ENCODE data around the gene DLST. TPM values are rescaled to one million over a fixed set of nuclear protein-coding genes. Genes with fewer than 3 reads are reported as not detected.
A peak's percentile ranks its signal among the peaks of the same experiment; 100 is the strongest.

The DLST gene
- total RNA-seq, 1 donor from 2014 or later = 102 TPM

DNA sequence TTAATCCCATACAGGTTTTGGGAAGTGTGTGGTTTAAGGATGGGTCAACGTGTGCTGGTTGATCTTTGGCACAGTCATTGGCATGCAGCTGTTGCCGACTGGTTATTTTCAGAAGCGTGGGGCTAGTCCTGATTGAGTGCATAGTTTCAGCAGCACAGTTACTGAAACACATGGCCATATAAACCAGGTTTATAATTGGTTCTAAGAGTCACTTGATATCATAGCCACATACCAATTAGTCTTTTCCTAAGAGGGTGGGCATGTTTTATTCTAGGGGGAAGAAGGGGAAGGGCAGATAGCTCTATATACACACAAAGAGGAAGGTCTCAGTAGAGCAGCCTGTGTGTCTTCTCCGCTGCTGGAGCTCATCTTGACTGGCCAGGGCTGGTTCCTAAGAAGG lies 52.3 kb downstream of the DLST start:
- Mint-ChIP-seq H3K9me3 (peaks cover 3% of the 10 kb centered on the region), H3K27me3 (ENCODE audit: low read depth) (peaks cover 5% of the 10 kb centered on the region), H3K36me3 (ENCODE audit: low read depth) (no peaks in the 10 kb centered on the region), H3K4me1 (ENCODE audit: low read depth) (peaks cover 13% of the 10 kb centered on the region), H3K4me3 (ENCODE audit: low read depth) (no peak overlapping the region), H3K27ac (no peak overlapping the region)
- intact Hi-C loops (cut with micrococcal nuclease) = no loop called here
- DNase-seq (ENCODE audit: low spot score) = no peak

DNA sequence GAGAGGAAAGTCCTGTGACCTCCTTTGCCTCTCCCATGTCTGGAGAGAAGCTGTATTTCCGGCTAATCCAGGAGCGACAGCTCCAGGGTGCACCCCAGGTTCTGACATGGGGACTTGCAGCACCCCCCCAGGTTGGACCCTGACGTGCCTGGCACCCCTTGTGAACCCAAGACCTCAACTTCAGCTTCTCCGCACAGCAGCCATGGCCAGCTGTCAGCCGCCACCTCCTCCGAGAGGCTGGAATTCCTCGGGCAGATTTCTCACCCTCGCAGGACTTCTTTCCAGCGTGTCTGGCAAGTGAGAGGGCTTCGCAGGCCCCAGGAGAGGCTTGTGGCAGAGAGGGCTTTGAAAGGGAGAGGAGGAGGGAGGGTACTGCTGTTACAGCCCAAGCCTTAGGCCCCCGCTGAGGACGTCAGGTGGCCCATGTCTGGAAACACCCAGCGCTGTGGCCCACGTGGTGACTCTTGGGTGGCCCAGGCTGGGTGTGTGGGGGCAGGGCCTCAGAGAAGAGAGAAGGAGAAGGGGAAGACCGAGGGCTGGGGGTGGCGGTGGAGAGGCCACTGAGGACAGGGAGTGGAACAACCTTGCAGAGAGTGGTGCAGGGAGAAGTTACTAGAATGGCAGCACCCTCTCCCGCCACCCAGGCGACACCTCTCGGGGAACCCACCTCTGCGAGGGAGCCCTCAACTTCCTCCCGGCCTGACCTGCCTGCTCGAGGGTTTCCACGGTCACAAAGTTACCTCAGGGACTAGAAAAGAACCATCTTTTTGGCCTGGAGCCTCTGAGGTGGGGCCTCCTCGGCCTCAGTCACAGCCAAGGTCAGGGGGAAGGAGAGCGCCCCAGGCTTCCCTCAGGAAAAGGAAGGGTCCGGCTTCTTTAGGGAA lies 53.0 kb downstream of the DLST start:
- no peak for DNase-seq (ENCODE audit: low spot score)
- Mint-ChIP-seq H3K27me3 (ENCODE audit: low read depth) (peaks cover 3% of the 10 kb centered on the region), H3K4me1 (ENCODE audit: low read depth) (peaks cover 12% of the 10 kb centered on the region), H3K36me3 (ENCODE audit: low read depth) (no peaks in the 10 kb centered on the region), H3K9me3 (peaks cover 3% of the 10 kb centered on the region), H3K27ac (no peak overlapping the region), H3K4me3 (ENCODE audit: low read depth) (no peak overlapping the region)
- intact Hi-C loops (cut with micrococcal nuclease) = no loop called here

DNA sequence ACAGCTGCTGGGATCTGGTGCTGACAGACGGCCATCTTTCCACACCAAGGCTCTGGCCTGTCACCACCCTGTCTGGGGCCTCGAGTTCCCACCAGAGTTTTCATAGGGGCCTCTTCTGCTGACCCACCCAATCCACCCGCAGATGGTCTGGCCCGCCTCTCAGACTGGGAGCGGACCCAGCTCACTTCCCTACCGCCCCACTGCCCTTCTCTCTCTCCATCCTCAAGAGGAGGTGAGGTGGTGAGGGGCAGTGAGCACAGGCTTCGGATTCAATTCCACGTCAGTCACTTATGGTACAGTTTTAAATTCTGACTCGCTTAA lies 53.6 kb downstream of the DLST start:
- Mint-ChIP-seq H3K27me3 (ENCODE audit: low read depth) (peaks cover 2% of the 10 kb centered on the region), H3K36me3 (ENCODE audit: low read depth) (no peaks in the 10 kb centered on the region), H3K9me3 (peaks cover 3% of the 10 kb centered on the region), H3K27ac (no peak overlapping the region), H3K4me3 (ENCODE audit: low read depth) (no peak overlapping the region), H3K4me1 (ENCODE audit: low read depth) (peaks cover 16% of the 10 kb centered on the region)
- DNase-seq (ENCODE audit: low spot score) = no peak
- intact Hi-C loops (cut with micrococcal nuclease) = no loop called here

DNA sequence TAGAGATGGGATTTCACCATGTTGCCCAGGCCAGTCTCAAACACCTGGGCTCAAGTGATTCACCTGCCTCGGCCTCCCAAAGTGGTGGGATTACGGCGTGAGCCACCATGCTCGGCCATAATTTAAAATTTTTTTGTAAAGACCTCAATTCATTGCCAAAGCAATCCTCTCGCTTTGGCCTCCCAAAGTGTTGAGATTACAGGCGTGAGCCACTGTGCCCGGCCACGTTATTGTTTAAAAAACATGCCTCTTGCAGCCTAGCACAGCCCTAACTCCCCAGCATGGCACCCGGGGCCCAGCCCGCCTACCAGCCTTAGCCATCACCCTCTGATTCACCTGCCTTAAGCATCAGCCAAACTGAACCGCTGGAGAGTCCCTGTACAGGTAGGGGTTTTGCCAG lies 54.4 kb downstream of the DLST start:
- Mint-ChIP-seq H3K9me3 (peaks cover 3% of the 10 kb centered on the region), H3K4me1 (ENCODE audit: low read depth) (peaks cover 19% of the 10 kb centered on the region), H3K4me3 (ENCODE audit: low read depth) (no peak overlapping the region), H3K27ac (no peak overlapping the region), H3K36me3 (ENCODE audit: low read depth) (no peaks in the 10 kb centered on the region), H3K27me3 (ENCODE audit: low read depth) (no peaks in the 10 kb centered on the region)
- intact Hi-C loops (cut with micrococcal nuclease) = no loop called here
- no peak for DNase-seq (ENCODE audit: low spot score)

DNA sequence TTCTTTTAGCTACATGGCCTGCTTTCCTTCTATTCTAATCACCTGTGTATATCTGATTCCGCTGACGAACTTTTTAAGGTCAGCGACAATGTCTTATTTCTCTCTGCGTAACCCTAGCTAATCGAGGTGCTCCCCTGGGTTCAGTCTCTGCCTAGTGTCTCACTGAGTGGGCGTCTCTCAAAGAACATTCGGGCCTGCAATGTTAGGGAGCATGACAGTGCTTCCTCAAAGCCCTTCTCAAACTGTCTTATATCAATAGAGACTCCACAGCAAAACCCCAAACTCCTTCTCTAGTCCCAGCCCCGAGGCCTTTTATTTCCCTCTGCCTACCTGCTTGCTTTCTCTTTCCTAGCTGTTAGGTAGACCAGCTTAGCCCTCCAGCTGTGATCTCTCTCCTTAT lies 55.0 kb downstream of the DLST start:
- peaks cover 3% of the 10 kb centered on the region for H3K9me3 Mint-ChIP-seq
- no peak overlapping the region for H3K27ac Mint-ChIP-seq
- intact Hi-C loops (cut with micrococcal nuclease) = no loop called here
- no peak for DNase-seq (ENCODE audit: low spot score)
- H3K27me3 Mint-ChIP-seq (ENCODE audit: low read depth) = no peaks in the 10 kb centered on the region
- H3K4me1 Mint-ChIP-seq (ENCODE audit: low read depth) = peaks cover 24% of the 10 kb centered on the region
- no peaks in the 10 kb centered on the region for H3K36me3 Mint-ChIP-seq (ENCODE audit: low read depth)
- H3K4me3 Mint-ChIP-seq (ENCODE audit: low read depth) = no peak overlapping the region

DNA sequence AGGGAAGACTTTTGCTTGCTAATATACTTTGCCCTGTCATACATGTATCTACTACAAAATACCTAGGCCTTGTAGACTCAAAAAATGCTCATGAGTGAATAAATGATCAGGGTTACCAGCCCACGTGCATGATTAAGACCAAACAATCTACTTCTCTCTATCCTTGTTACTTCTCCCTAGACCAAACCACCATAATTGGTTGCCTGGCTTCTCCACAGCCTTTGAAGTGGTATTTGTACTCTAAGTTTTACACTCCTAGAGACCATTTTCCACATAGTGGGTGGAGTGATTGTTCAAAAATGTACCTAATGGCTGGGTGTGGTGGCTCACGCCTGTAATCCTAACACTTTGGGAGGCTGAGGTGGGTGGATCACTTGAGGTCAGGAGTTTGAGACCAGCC lies 55.5 kb downstream of the DLST start:
- Mint-ChIP-seq H3K4me1 (ENCODE audit: low read depth) (peaks cover 27% of the 10 kb centered on the region), H3K9me3 (peaks cover 3% of the 10 kb centered on the region), H3K27ac (no peak overlapping the region), H3K27me3 (ENCODE audit: low read depth) (no peaks in the 10 kb centered on the region), H3K36me3 (ENCODE audit: low read depth) (no peaks in the 10 kb centered on the region), H3K4me3 (ENCODE audit: low read depth) (no peak overlapping the region)
- DNase-seq (ENCODE audit: low spot score) = no peak
- intact Hi-C loops (cut with micrococcal nuclease) = no loop called here

DNA sequence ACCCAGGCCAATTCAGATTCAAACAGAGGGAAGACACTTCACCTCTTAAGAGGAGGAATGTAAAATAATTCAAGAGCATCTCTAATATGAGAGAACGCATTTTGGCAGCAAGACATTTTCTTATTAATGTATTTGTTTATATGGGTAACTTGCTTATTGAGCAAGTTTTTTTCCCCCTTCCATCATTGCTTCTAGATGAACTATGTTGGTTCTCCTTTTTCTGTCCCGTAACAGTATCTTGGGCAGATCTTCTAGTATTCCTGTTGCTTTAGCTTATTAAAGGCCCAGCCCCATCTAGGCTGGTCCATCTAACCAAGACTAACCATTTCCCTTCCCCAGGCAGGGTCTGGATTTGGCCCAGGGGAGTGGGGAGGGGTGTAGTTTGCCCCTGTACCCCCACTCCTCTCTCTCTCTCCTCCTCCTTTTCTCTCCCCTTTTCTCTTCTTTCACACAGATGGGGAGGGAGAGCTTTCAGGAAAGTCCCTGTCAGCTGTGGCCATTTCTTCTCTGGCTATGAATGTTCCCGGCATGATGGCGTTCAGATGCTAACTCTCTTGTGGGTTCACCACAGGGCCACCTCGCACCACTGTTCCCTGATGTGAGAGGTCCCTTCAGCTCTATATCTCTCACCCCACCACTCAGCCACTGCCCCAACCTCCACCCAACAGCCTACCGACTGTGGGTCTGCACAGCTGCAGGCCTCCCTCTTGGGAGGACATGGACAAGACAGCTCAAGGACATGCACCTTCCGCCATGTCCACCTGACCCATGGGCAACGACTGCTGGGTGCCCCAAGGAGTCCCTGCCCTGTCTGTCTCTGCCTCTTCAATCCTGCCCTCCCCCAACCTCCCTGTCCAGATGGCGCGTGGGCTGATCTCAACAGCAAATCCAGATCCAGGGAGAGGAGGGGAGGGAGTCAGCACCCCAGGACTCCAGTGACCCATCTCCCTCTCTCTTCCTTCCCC lies 57.1 kb downstream of the DLST start:
- intact Hi-C loops (cut with micrococcal nuclease) = no loop called here
- no peak overlapping the region for H3K4me3 Mint-ChIP-seq (ENCODE audit: low read depth)
- H3K27me3 Mint-ChIP-seq (ENCODE audit: low read depth) = no peaks in the 10 kb centered on the region
- H3K9me3 Mint-ChIP-seq = peaks cover 3% of the 10 kb centered on the region
- no peaks in the 10 kb centered on the region for H3K36me3 Mint-ChIP-seq (ENCODE audit: low read depth)
- no peak overlapping the region for H3K27ac Mint-ChIP-seq
- DNase-seq (ENCODE audit: low spot score) = no peak
- peaks cover 31% of the 10 kb centered on the region for H3K4me1 Mint-ChIP-seq (ENCODE audit: low read depth)

DNA sequence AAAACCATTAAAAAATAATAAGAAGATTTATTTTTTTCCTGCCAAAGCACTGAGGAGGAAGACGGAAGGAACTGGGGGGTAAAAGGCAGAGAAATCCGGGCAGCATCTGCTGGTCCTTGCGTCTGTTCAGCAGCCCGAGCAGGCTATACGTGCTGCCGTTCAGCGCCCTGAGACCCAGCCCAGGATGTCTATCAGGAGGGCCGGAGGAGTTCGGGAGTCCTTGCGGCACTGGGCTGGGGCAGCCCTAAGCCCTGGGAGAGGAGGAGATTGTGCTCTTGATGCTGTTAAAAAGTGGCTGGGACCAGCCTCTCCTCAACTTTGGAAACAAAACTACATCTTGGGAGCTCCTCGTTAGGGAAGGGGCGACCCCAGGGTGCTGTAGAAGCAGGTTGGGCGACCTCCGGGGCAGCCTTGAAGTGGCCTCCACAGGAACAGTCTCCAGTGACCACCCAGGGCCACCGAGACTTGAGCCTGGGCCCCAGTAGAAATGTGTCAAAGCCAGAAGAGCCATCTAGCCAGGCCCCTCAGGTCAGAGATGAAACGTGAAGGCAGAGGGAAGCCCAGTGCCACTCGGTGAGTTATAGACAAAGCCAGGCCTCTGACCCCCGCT lies 59.3 kb downstream of the DLST start:
- Mint-ChIP-seq H3K27ac (peak overlapping the region; percentile 90), H3K4me1 (ENCODE audit: low read depth) (peaks cover 31% of the 10 kb centered on the region), H3K9me3 (peaks cover 3% of the 10 kb centered on the region), H3K36me3 (ENCODE audit: low read depth) (no peaks in the 10 kb centered on the region), H3K4me3 (ENCODE audit: low read depth) (peak overlapping the region; percentile 73), H3K27me3 (ENCODE audit: low read depth) (no peaks in the 10 kb centered on the region)
- intact Hi-C loops (cut with micrococcal nuclease) = loop anchor here (10.0 kb wide), 1 partner anchor 364 kb away; no protein-coding TSS in a partner anchor
- DNase-seq (ENCODE audit: low spot score) = no peak

DNA sequence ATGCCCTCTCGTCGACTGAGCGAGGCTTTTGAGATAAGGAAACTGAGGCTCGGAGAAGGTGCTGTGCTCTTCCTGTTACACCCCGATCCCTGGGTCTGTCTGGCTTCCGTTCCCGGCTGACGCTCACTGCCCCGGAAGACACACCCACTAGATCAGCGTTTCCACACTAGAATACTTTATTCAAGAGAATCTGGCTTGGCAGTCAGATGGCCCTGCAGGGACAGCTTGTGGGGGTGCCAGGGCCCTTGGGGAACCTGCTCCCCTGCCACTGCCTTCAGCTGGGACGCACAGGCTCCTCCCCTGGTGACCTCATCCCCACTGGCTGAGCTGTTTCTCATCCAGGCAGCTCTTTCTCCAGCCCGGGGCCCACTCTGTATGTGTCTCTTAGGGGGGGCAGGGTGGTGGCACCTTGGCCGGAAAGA lies 60.0 kb downstream of the DLST start:
- peak; percentile 45 for DNase-seq (ENCODE audit: low spot score)
- intact Hi-C loops (cut with micrococcal nuclease) = loop anchor here (10.0 kb wide), 1 partner anchor 363 kb away; no protein-coding TSS in a partner anchor
- Mint-ChIP-seq H3K27ac (peak overlapping the region; percentile 90), H3K9me3 (peaks cover 3% of the 10 kb centered on the region), H3K27me3 (ENCODE audit: low read depth) (no peaks in the 10 kb centered on the region), H3K36me3 (ENCODE audit: low read depth) (no peaks in the 10 kb centered on the region), H3K4me3 (ENCODE audit: low read depth) (peak overlapping the region; percentile 73), H3K4me1 (ENCODE audit: low read depth) (peaks cover 37% of the 10 kb centered on the region)

DNA sequence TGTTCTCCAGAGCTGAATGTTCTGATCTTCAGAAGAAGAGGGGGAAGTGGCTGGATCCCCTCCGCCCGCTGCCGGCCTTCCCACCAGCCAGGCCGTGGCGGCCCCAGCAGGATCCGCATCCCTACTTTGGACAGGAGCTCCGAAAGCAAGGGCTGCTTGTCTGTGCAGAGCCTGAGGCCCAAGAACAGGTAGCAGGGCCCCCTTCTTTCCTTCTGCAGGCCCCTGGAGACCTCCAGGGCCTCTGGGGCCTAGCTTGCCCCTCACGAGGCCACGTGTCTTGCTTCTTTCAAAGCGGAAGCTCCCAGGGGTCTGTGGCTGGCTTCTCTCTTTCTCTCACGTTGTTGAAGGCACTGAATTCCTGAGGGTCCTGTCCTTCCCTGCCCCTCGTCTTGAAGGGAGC lies 60.5 kb downstream of the DLST start:
- Mint-ChIP-seq H3K9me3 (peaks cover 3% of the 10 kb centered on the region), H3K36me3 (ENCODE audit: low read depth) (no peaks in the 10 kb centered on the region), H3K27ac (peak overlapping the region; percentile 90), H3K27me3 (ENCODE audit: low read depth) (no peaks in the 10 kb centered on the region), H3K4me1 (ENCODE audit: low read depth) (peaks cover 34% of the 10 kb centered on the region), H3K4me3 (ENCODE audit: low read depth) (peak overlapping the region; percentile 73)
- DNase-seq (ENCODE audit: low spot score) = no peak
- intact Hi-C loops (cut with micrococcal nuclease) = loop anchor here (10.0 kb wide), 1 partner anchor 363 kb away; no protein-coding TSS in a partner anchor

DNA sequence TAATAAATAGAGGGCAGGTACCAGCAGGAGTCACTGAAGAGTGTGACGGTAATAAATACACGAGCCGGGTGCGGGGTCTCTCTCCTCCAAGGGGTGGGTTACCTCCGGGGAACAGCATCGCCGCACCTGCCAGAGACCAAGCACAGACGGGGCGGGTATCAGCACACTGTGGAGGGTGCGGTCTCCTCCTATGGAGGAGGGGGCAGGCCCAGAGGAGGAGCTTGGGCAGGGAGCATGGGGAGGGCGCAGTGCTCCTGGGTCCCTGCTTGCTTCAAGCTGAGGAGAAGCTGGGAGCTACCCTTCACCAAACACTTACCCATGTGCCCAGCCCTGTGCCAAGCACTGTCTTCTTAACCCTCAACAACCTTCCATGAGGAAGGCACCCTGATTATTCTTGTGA lies 60.9 kb downstream of the DLST start:
- intact Hi-C loops (cut with micrococcal nuclease) = loop anchor here (10.0 kb wide), 1 partner anchor 362 kb away; no protein-coding TSS in a partner anchor
- Mint-ChIP-seq H3K4me1 (ENCODE audit: low read depth) (peaks cover 33% of the 10 kb centered on the region), H3K4me3 (ENCODE audit: low read depth) (peak overlapping the region; percentile 41)

DNA sequence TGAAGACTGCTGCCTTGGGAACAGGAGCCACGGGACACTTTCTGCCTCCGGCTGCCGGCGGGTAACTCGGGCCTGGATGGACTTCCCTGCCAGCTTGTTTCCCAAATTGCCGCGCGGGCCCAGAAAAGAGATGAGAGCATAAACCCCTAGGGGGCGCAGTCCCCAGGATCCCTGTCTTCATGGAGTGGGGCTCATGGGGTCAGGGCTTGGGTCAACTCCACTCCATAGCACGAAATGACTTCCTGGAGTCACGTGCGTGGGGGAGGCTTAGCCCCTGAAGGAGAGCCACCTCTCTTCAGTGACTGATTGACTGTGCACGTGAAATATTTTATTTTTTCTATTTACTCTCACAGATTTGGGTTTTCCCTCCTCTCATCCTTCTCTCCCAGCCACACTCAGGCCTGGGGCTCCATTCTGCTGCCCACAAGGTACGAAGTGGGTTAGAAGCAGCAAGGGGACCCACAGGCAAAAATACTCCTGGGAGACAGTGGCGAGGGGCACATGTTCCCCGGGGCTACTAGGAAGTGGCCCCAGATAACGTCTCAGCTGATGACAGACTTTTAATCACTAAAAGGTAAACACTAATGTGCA lies 63.6 kb downstream of the DLST start:
- Mint-ChIP-seq H3K4me1 (ENCODE audit: low read depth) (peaks cover 25% of the 10 kb centered on the region), H3K27me3 (ENCODE audit: low read depth) (no peaks in the 10 kb centered on the region), H3K27ac (no peak overlapping the region), H3K36me3 (ENCODE audit: low read depth) (no peaks in the 10 kb centered on the region), H3K4me3 (ENCODE audit: low read depth) (no peak overlapping the region), H3K9me3 (no peaks in the 10 kb centered on the region)
- intact Hi-C loops (cut with micrococcal nuclease) = loop anchor here (1.0 to 10.0 kb wide), 3 partner anchors 57 to 359 kb away; partner anchors contain the start of gene EIF2B2
- DNase-seq (ENCODE audit: low spot score) = no peak

More for the DNA sequence above, 60.9 kb downstream of the DLST start:
- Mint-ChIP-seq H3K9me3 (peaks cover 3% of the 10 kb centered on the region), H3K36me3 (ENCODE audit: low read depth) (no peaks in the 10 kb centered on the region), H3K27ac (peak overlapping the region; percentile 47), H3K27me3 (ENCODE audit: low read depth) (no peaks in the 10 kb centered on the region)
- DNase-seq (ENCODE audit: low spot score) = no peak
